HepG2 (cell line): ENCODE measurements around the gene BAZ1B. TPM values are rescaled to one million over a fixed set of nuclear protein-coding genes. Genes with fewer than 3 reads are reported as not detected.
A peak's percentile ranks its signal among the peaks of the same experiment; 100 is the strongest.

Experiments used
- FOXK2 ChIP-seq: fragments of 450-650 bp; IDR thresholded peaks from 2 replicates; pipeline ENCODE4 v1.6.1; 2016
- GZF1 ChIP-seq: sonication (generic); formaldehyde crosslinking; IDR thresholded peaks from 2 replicates; pipeline ENCODE4 v1.5.1; 2020; ENCODE audit warnings: mild to moderate bottlenecking, missing genetic modification reagents
- KLF6 ChIP-seq: IDR thresholded peaks from 2 replicates; pipeline ENCODE4 v1.8.0; 2016; ENCODE audit warnings: missing biosample characterization, missing genetic modification reagents
- MAZ ChIP-seq, 2 experiments: sonication (generic) in 1 of 2; formaldehyde crosslinking in 1 of 2; IDR thresholded peaks; 2 replicates each; pipeline versions ENCODE4 v1.5.0 to v1.6.1; 2012 to 2020; ENCODE audit warnings: low read depth in 2 of 2, mild to moderate bottlenecking in 2 of 2, borderline replicate concordance in 1 of 2, improper control_type of control experiment in 1 of 2, low read length in 1 of 2, missing genetic modification reagents in 1 of 2, moderate library complexity in 1 of 2
- MIER3 ChIP-seq: IDR thresholded peaks from 2 replicates; pipeline ENCODE4 v1.6.1; 2016; ENCODE audit warnings: missing compliant biosample characterization, borderline replicate concordance
- MYNN ChIP-seq: sonication (generic); formaldehyde crosslinking; IDR thresholded peaks from 2 replicates; pipeline ENCODE4 v1.4.0; 2020; ENCODE audit warnings: mild to moderate bottlenecking, low read depth, missing genetic modification reagents
- NPAS2 ChIP-seq: sonication (generic); formaldehyde crosslinking; IDR thresholded peaks from 2 replicates; pipeline ENCODE4 v1.8.0; 2022; ENCODE audit warnings: mild to moderate bottlenecking, missing genetic modification reagents, borderline replicate concordance
- NR2C2 ChIP-seq: sonication (generic); formaldehyde crosslinking; IDR thresholded peaks from 2 replicates; pipeline ENCODE4 v1.4.0; 2020; ENCODE audit warnings: missing genetic modification reagents, mild to moderate bottlenecking, moderate library complexity, borderline replicate concordance
- TCF12 ChIP-seq, 2 experiments: fragments of 450-650 bp in 1 of 2; sonication (generic) in 1 of 2; formaldehyde crosslinking in 1 of 2; IDR thresholded peaks; 2 replicates each; pipeline versions ENCODE4 v1.6.1 to v1.8.0; 2017 to 2022; ENCODE audit warnings: antibody characterized with exemption in 1 of 2, mild to moderate bottlenecking in 1 of 2, missing genetic modification reagents in 1 of 2, moderate library complexity in 1 of 2
- TRIM24 ChIP-seq: sonication (generic); formaldehyde crosslinking; IDR thresholded peaks from 2 replicates; pipeline ENCODE4 v1.8.0; 2022; ENCODE audit warnings: mild to moderate bottlenecking, missing genetic modification reagents
- XRCC5 ChIP-seq: fragments of 200-400 bp; formaldehyde crosslinking; optimal IDR thresholded peaks from 2 replicates; pipeline ENCODE3; 2017; ENCODE audit warnings: mild to moderate bottlenecking, low read length
- ZBTB46 ChIP-seq: sonication (generic); formaldehyde crosslinking; IDR thresholded peaks from 2 replicates; pipeline ENCODE4 v1.4.0; 2020; ENCODE audit warnings: mild to moderate bottlenecking, missing genetic modification reagents, borderline replicate concordance
- ZNF142 ChIP-seq: sonication (generic); formaldehyde crosslinking; IDR thresholded peaks from 2 replicates; pipeline ENCODE4 v1.4.0; 2020; ENCODE audit warnings: missing genetic modification reagents
- ZNF260 ChIP-seq: sonication (generic); formaldehyde crosslinking; IDR thresholded peaks from 2 replicates; pipeline ENCODE4 v1.4.0; 2020; ENCODE audit warnings: missing genetic modification reagents, low read depth, mild to moderate bottlenecking, borderline replicate concordance
- ZNF274 ChIP-seq: sonication (generic); formaldehyde crosslinking; IDR thresholded peaks from 2 replicates; pipeline ENCODE4 v1.5.1; 2020; ENCODE audit warnings: mild to moderate bottlenecking, missing genetic modification reagents
- ZNF382 ChIP-seq: sonication (generic); formaldehyde crosslinking; IDR thresholded peaks from 2 replicates; pipeline ENCODE4 v1.5.0; 2020; ENCODE audit warnings: missing genetic modification reagents, mild to moderate bottlenecking, borderline replicate concordance
- ZNF619 ChIP-seq: sonication (generic); formaldehyde crosslinking; IDR thresholded peaks from 2 replicates; pipeline ENCODE4 v1.4.0; 2020; ENCODE audit warnings: mild to moderate bottlenecking, missing genetic modification reagents
- ZNF644 ChIP-seq: IDR thresholded peaks from 2 replicates; pipeline ENCODE4 v1.6.1; 2016; ENCODE audit warnings: low read depth
- ZNF720 ChIP-seq: sonication (generic); formaldehyde crosslinking; IDR thresholded peaks from 2 replicates; pipeline ENCODE4 v1.4.0; 2020; ENCODE audit warnings: missing genetic modification reagents
- polyA plus RNA-seq, 8 experiments: library from polyadenylated mRNA; depleted of rRNA in 3 of 8; stranded (reverse) in 7 of 8; unstranded in 1 of 8; fragments of >200 nt; fragmentation: Illumina TruSeq in 4 of 8; extraction: Trizol in 4 of 8; gene quantifications; 2 replicates each; pipeline versions ENCODE4 v1.2.1 to v1.2.3, GENCODE V29; 2011 to 2016; ENCODE audit warnings: low read depth in 4 of 8, missing spikeins in 1 of 8, mixed read lengths in 1 of 8; ENCODE audit not compliant: insufficient read depth in 1 of 8
- total RNA-seq, 5 experiments: library from RNA; depleted of rRNA; stranded (reverse); fragments of >200 nt; fragmentation: Illumina TruSeq; extraction: Trizol; gene quantifications; 2 replicates each; pipeline ENCODE4 v1.2.3, GENCODE V29; 2016; ENCODE audit warnings: low read depth in 1 of 5
- TF ChIP-seq, protein P1 (sequence below): sonication (generic); formaldehyde crosslinking; IDR thresholded peaks from 2 replicates; pipeline ENCODE4 v1.4.0; 2020; ENCODE audit warnings: missing genetic modification reagents; ENCODE audit errors: not compliant biosample characterization

The BAZ1B gene
- total and polyA plus RNA-seq, 2 of the 13 experiments (the other 11 are each of a cell fraction or from before 2014, with no cell fraction given): 18.6 to 69.4 TPM

DNA sequence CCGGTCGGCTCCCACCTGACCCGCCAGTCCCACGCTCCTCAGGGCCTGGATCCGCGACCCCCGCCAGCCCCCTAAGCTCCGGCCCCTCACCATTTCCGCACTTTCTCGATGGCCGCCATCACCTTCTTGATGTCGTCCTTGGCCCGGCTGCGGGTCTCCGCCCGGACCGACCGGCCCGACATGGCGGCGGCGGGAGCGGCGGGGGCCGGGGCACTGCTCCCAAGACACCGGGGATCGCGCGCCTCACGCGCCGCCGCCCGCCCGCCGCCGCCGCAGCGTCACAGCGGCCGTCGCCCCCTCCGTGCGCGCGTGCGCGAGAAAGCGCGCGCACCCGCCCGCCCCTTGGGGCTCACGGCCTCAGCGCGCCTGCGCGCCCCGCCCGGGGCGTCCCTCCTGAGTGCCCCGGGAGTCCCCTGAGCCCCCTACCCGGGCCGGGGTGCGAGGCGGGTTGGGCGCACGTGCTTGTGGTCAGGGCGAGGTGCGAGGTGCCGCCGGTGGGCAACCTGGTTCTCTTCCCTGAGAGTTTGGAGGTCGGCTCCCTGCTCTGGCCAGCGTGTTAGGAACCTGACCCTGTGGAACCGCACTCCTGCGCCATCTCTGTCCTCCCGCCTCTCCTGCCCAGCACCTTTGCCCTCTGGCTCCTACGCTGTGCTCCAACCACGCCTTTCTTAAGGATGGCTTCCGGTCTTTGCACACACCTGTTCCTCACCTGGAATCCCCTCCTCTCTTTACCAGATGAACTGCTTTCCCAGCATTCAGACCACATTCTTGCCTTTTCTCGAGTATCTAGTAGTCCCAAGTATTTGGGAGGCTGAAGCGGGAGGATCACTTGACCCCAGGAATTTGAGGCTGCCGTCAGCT lies 35.5 kb upstream of the BAZ1B start, which contains the start of gene BCL7B (continued):
- TF ChIP-seq MAZ (IDR thresholded peaks at IDR 0.05; ENCODE audit: borderline replicate concordance, low read depth, low read length): peak; percentile 32; the same call in 1 of the 2 replicates
- TF ChIP-seq MAZ (CRISPR knock-in tag; IDR thresholded peaks at IDR 0.05; ENCODE audit: low read depth): peak; percentile 93
- no peak for TF ChIP-seq MYNN
- TF ChIP-seq TRIM24 (CRISPR knock-in tag): no peak
- TF ChIP-seq NR2C2 (CRISPR knock-in tag): peak; percentile 92
- TF ChIP-seq ZNF644 (CRISPR knock-in tag): no peak
- peak; percentile 90; the same call in 1 of the 2 replicates for TF ChIP-seq GZF1 (CRISPR knock-in tag)
- no peak for TF ChIP-seq ZNF720 (CRISPR knock-in tag)
- no peak for TF ChIP-seq NPAS2 (CRISPR knock-in tag)
- TF ChIP-seq KLF6 (CRISPR knock-in tag): peak; percentile 95
- TF ChIP-seq XRCC5: peak; percentile 21
- TF ChIP-seq ZNF274 (CRISPR knock-in tag): peak; percentile 97
- no peak for TF ChIP-seq ZNF260
- no peak for TF ChIP-seq ZNF382
- no peak for TF ChIP-seq TCF12 (IDR thresholded peaks at IDR 0.05)
- no peak for TF ChIP-seq TCF12 (CRISPR knock-in tag; IDR thresholded peaks at IDR 0.05)
- TF ChIP-seq MIER3: no peak
- TF ChIP-seq FOXK2: no peak
- TF ChIP-seq, protein P1, sequence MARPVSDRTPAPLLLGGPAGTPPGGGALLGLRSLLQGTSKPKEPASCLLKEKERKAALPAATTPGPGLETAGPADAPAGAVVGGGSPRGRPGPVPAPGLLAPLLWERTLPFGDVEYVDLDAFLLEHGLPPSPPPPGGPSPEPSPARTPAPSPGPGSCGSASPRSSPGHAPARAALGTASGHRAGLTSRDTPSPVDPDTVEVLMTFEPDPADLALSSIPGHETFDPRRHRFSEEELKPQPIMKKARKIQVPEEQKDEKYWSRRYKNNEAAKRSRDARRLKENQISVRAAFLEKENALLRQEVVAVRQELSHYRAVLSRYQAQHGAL (CRISPR knock-in tag): peak; percentile 89
- TF ChIP-seq ZNF619 (CRISPR knock-in tag): 0 out of 2 replicates have a peak, but pooled peaks have one; percentile 40
- TF ChIP-seq ZNF142 (CRISPR knock-in tag): peak; percentile 90
- TF ChIP-seq ZBTB46 (CRISPR knock-in tag): no peak
